Neural progenitor cell (in vitro differentiated cells): Measurements from ENCODE around the gene STAT5B. TPM values are rescaled to one million over a fixed set of nuclear protein-coding genes. Genes with fewer than 3 reads are reported as not detected.
"Not testable (repeated sequence)": the region's sequence is repeated elsewhere in the genome, so short reads cannot be mapped to it uniquely, and the experiment has no call there.

Source experiments
- DNase-seq: peaks from one replicate; pipeline ENCODE4 v3.0.0-alpha.2; 2016; ENCODE audit warnings: low spot score
- H2AFZ ChIP-seq: fragments of 200-600 bp; sonication (generic); replicated peaks from 2 replicates; pipeline ENCODE4 v1.6.1; 2016; ENCODE audit warnings: antibody characterized with exemption
- H3F3A ChIP-seq: fragments of 200-600 bp; sonication (generic); 2 replicates; pipeline ENCODE4 v1.6.1; 2016; ENCODE audit warnings: antibody characterized with exemption, low read depth
- H3K27ac ChIP-seq: fragments of 200-600 bp; sonication (generic); 2 replicates; pipeline ENCODE4 v1.5.1; 2016; ENCODE audit warnings: mild to moderate bottlenecking
- H3K27me3 ChIP-seq: fragments of 200-600 bp; sonication (generic); 2 replicates; pipeline ENCODE4 v1.6.1; 2016; ENCODE audit warnings: mild to moderate bottlenecking, moderate library complexity
- H3K36me3 ChIP-seq: fragments of 200-600 bp; sonication (generic); 2 replicates; pipeline ENCODE4 v1.5.1; 2016
- H3K4me1 ChIP-seq: fragments of 200-600 bp; sonication (generic); 2 replicates; pipeline ENCODE4 v1.6.1; 2016; ENCODE audit warnings: mixed run types
- H3K4me2 ChIP-seq: fragments of 200-600 bp; sonication (generic); 2 replicates; pipeline ENCODE4 v1.6.1; 2016
- H3K4me3 ChIP-seq: fragments of 200-600 bp; sonication (generic); 2 replicates; pipeline ENCODE4 v1.5.1; 2016
- H3K79me2 ChIP-seq: fragments of 200-600 bp; sonication (generic); 2 replicates; pipeline ENCODE4 v1.6.1; 2016; ENCODE audit warnings: low read depth
- H3K9ac ChIP-seq: fragments of 200-600 bp; sonication (generic); 2 replicates; pipeline ENCODE4 v1.6.1; 2016
- H3K9me3 ChIP-seq: fragments of 200-600 bp; sonication (generic); 2 replicates; pipeline ENCODE4 v1.5.1; 2016; ENCODE audit warnings: low read depth
- H4K20me1 ChIP-seq: fragments of 200-600 bp; sonication (generic); 2 replicates; pipeline ENCODE4 v1.6.1; 2016; ENCODE audit warnings: low read depth
- H3K27ac Mint-ChIP-seq: 3 replicates; pipeline ENCODE4 v1.8.0; 2021; ENCODE audit warnings: mixed read lengths
- H3K27me3 Mint-ChIP-seq: 2 replicates; pipeline ENCODE4 v1.8.0; 2022; ENCODE audit warnings: low read depth, mild to moderate bottlenecking, inconsistent platforms, moderate library complexity, mixed read lengths; ENCODE audit not compliant: insufficient read depth
- H3K36me3 Mint-ChIP-seq: 3 replicates; pipeline ENCODE4 v1.8.0; 2021; ENCODE audit warnings: mixed read lengths
- H3K4me1 Mint-ChIP-seq: 3 replicates; pipeline ENCODE4 v1.8.0; 2021; ENCODE audit warnings: mixed read lengths
- H3K4me3 Mint-ChIP-seq: 3 replicates; pipeline ENCODE4 v1.8.0; 2021; ENCODE audit warnings: mild to moderate bottlenecking, moderate library complexity, mixed read lengths
- H3K9me3 Mint-ChIP-seq: 3 replicates; pipeline ENCODE4 v1.8.0; 2020; ENCODE audit warnings: mixed read lengths
- CTCF ChIP-seq: fragments of 200-600 bp; sonication (generic); IDR thresholded peaks from 2 replicates; pipeline ENCODE4 v1.5.1; 2017; ENCODE audit warnings: antibody characterized with exemption, mild to moderate bottlenecking
- EZH2 ChIP-seq: fragments of 200-600 bp; sonication (generic); IDR thresholded peaks from 2 replicates; pipeline ENCODE4 v1.6.1; 2017; ENCODE audit warnings: antibody characterized with exemption, mild to moderate bottlenecking, moderate library complexity
- EZH2phosphoT487 ChIP-seq: fragments of 200-600 bp; sonication (generic); IDR thresholded peaks from 2 replicates; pipeline ENCODE4 v1.6.1; 2017; ENCODE audit warnings: antibody characterized with exemption
- total RNA-seq: library from RNA; depleted of rRNA; stranded (reverse); fragments of >200 nt; gene quantifications from 2 replicates; pipeline ENCODE4 v1.2.3, GENCODE V29; 2015; ENCODE audit warnings: low replicate concordance

Gene STAT5B
- total RNA-seq, 1 donor from 2014 or later, result 96.4 TPM

GRCh38 chr17:42303694-42304093 is 27.5 kb upstream of the STAT5B start:
- H3K9me3 Mint-ChIP-seq, result no peaks in the 10 kb centered on the region
- Histone ChIP-seq H3K9ac (no peak overlapping the region), H3F3A (no peaks in the 10 kb centered on the region), H2AFZ (no peak overlapping the region), H3K36me3 (no peaks in the 10 kb centered on the region), H3K27me3 (no peaks in the 10 kb centered on the region), H4K20me1 (no peaks in the 10 kb centered on the region), H3K79me2 (no peaks in the 10 kb centered on the region), H3K9me3 (no peaks in the 10 kb centered on the region), H3K27ac (no peak overlapping the region), H3K4me2 (no peak overlapping the region), H3K4me3 (no peak overlapping the region), H3K4me1 (no peaks in the 10 kb centered on the region)
- peaks cover 13% of the 10 kb centered on the region for H3K27me3 Mint-ChIP-seq
- TF ChIP-seq EZH2 (no peak), EZH2phosphoT487 (no peak), CTCF (no peak)
- no peak for DNase-seq
- no peaks in the 10 kb centered on the region for H3K36me3 Mint-ChIP-seq
- H3K4me3 Mint-ChIP-seq, result no peak overlapping the region
- H3K27ac Mint-ChIP-seq, result peak overlapping the region; percentile 53
- H3K4me1 Mint-ChIP-seq, result peaks cover 2% of the 10 kb centered on the region

- H3K36me3 ChIP-seq, result no peaks in the 10 kb centered on the region
- H3K27me3 ChIP-seq, result no peaks in the 10 kb centered on the region
- H3K9me3 ChIP-seq, result no peaks in the 10 kb centered on the region
- no peak overlapping the region for H3K4me3 Mint-ChIP-seq
- no peaks in the 10 kb centered on the region for H3K4me1 ChIP-seq
- TF ChIP-seq EZH2phosphoT487, result no peak
- TF ChIP-seq EZH2, result no peak
- H3K4me1 Mint-ChIP-seq, result peaks cover 2% of the 10 kb centered on the region
- no peak overlapping the region for H3K27ac ChIP-seq
- no peaks in the 10 kb centered on the region for H4K20me1 ChIP-seq
- peaks cover 14% of the 10 kb centered on the region for H3K27me3 Mint-ChIP-seq
- H3K79me2 ChIP-seq, result no peaks in the 10 kb centered on the region
- no peak overlapping the region for H2AFZ ChIP-seq
- no peak for DNase-seq
- H3F3A ChIP-seq, result no peaks in the 10 kb centered on the region
- no peak overlapping the region for H3K4me3 ChIP-seq
- no peaks in the 10 kb centered on the region for H3K36me3 Mint-ChIP-seq
- no peak overlapping the region for H3K4me2 ChIP-seq
- H3K9me3 Mint-ChIP-seq, result no peaks in the 10 kb centered on the region
- H3K9ac ChIP-seq, result no peak overlapping the region
- no peak overlapping the region for H3K27ac Mint-ChIP-seq
These were observed 24.8 kb upstream of the STAT5B start for GRCh38 chr17:42301022-42301421.

- not testable (repeated sequence) for H3K27me3 ChIP-seq, H3K9me3 Mint-ChIP-seq, H2AFZ ChIP-seq, H4K20me1 ChIP-seq, H3K4me1 Mint-ChIP-seq, H3K4me3 Mint-ChIP-seq, H3K27ac ChIP-seq, H3K9me3 ChIP-seq, H3K36me3 Mint-ChIP-seq, DNase-seq, H3K9ac ChIP-seq, H3K4me3 ChIP-seq, H3K4me2 ChIP-seq, H3K79me2 ChIP-seq, H3K4me1 ChIP-seq, H3K27ac Mint-ChIP-seq, H3K36me3 ChIP-seq, H3F3A ChIP-seq
- peaks cover 14% of the 10 kb centered on the region for H3K27me3 Mint-ChIP-seq
These were observed 23.7 kb upstream of the STAT5B start for GRCh38 chr17:42299913-42300312.

- not testable (repeated sequence) for H3K36me3 Mint-ChIP-seq
These were observed 23.2 kb upstream of the STAT5B start for GRCh38 chr17:42299361-42299760.

GRCh38 chr17:42297775-42298174 is 21.6 kb upstream of the STAT5B start:
- H4K20me1 ChIP-seq, DNase-seq, H3K36me3 Mint-ChIP-seq, H3K4me3 Mint-ChIP-seq, H3K9ac ChIP-seq, H3K36me3 ChIP-seq, H3K4me1 ChIP-seq, H2AFZ ChIP-seq, H3K4me3 ChIP-seq, H3K9me3 ChIP-seq, H3K27ac ChIP-seq, H3K27ac Mint-ChIP-seq, H3K79me2 ChIP-seq, H3K4me2 ChIP-seq, H3K4me1 Mint-ChIP-seq, H3F3A ChIP-seq, H3K9me3 Mint-ChIP-seq, H3K27me3 ChIP-seq: not testable (repeated sequence)
- peaks cover 15% of the 10 kb centered on the region for H3K27me3 Mint-ChIP-seq

More at GRCh38 chr17:42299361-42299760, 23.2 kb upstream of the STAT5B start:
- not testable (repeated sequence) for H3K9ac ChIP-seq, H3K79me2 ChIP-seq, H3K27ac Mint-ChIP-seq, H3K9me3 ChIP-seq, H2AFZ ChIP-seq, H3K4me3 Mint-ChIP-seq, H3K4me1 Mint-ChIP-seq, H3K9me3 Mint-ChIP-seq, H3K4me2 ChIP-seq, H3K27me3 ChIP-seq, DNase-seq, H3F3A ChIP-seq, H3K4me1 ChIP-seq, H3K4me3 ChIP-seq, H3K36me3 ChIP-seq, H4K20me1 ChIP-seq, H3K27ac ChIP-seq
- H3K27me3 Mint-ChIP-seq, result peaks cover 12% of the 10 kb centered on the region
